ENCODE results near the gene SBF2. TPM values are rescaled to one million over a fixed set of nuclear protein-coding genes. Genes with fewer than 3 reads are reported as not detected.

SBF2 gene
- total and polyA plus RNA-seq, 9 of the 15 experiments (the other 6 are each of a cell fraction or from before 2014, with no cell fraction given): 0.80 to 9.5 (median 5.0) TPM

DNA sequence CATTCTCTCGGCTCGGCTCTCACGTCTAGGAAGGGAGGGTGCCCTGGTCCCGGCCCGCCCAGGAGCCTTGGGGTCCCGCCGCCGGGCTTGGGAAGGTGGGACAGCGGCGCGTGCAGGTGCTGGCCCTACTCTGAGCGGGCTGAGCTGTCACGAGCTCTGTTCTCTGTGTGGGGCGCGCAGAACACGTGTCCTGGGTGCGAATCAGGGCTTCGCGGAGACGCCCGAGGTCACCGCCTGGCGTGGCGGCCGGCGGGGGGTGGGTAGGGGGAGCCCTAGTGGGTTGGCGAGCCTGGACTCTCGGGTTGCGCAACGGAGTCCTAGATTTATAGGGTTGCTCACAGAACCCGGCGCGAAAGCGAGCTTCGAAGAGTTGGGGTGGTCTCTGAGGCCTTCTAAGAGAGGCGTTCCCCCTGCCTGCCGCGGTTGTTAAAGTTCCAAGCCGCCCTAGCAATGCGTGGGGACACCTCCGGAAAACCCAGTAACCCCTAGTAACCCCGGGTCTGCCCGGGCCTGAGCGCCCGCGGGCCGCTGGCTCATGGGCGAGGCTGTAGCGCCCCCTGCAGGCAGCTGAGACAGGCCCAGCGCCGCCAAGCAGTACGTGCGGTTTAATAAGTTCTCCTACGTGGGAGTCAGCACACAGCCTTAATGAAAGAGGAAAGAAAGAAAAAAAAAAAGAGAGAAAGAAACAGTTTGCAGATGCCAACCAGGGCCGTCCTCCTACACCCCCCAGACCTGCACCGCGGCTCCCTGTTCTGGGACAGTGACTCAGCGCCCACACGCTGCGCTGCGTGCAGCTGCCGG lies 13.6 kb upstream of the SBF2 start (continued):
- TF ChIP-seq, protein P1, sequence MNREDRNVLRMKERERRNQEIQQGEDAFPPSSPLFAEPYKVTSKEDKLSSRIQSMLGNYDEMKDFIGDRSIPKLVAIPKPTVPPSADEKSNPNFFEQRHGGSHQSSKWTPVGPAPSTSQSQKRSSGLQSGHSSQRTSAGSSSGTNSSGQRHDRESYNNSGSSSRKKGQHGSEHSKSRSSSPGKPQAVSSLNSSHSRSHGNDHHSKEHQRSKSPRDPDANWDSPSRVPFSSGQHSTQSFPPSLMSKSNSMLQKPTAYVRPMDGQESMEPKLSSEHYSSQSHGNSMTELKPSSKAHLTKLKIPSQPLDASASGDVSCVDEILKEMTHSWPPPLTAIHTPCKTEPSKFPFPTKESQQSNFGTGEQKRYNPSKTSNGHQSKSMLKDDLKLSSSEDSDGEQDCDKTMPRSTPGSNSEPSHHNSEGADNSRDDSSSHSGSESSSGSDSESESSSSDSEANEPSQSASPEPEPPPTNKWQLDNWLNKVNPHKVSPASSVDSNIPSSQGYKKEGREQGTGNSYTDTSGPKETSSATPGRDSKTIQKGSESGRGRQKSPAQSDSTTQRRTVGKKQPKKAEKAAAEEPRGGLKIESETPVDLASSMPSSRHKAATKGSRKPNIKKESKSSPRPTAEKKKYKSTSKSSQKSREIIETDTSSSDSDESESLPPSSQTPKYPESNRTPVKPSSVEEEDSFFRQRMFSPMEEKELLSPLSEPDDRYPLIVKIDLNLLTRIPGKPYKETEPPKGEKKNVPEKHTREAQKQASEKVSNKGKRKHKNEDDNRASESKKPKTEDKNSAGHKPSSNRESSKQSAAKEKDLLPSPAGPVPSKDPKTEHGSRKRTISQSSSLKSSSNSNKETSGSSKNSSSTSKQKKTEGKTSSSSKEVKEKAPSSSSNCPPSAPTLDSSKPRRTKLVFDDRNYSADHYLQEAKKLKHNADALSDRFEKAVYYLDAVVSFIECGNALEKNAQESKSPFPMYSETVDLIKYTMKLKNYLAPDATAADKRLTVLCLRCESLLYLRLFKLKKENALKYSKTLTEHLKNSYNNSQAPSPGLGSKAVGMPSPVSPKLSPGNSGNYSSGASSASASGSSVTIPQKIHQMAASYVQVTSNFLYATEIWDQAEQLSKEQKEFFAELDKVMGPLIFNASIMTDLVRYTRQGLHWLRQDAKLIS (CRISPR knock-in tag; IDR thresholded peaks at IDR 0.05): no peak
- no peak for TF ChIP-seq TAF1 (IDR thresholded peaks at IDR 0.05; ENCODE audit: control insufficient read depth, extremely low read depth, insufficient read depth, low read length, severe bottlenecking)
- no peak for TF ChIP-seq E2F3 (CRISPR knock-in tag; IDR thresholded peaks at IDR 0.05)
- TF ChIP-seq, protein P2, sequence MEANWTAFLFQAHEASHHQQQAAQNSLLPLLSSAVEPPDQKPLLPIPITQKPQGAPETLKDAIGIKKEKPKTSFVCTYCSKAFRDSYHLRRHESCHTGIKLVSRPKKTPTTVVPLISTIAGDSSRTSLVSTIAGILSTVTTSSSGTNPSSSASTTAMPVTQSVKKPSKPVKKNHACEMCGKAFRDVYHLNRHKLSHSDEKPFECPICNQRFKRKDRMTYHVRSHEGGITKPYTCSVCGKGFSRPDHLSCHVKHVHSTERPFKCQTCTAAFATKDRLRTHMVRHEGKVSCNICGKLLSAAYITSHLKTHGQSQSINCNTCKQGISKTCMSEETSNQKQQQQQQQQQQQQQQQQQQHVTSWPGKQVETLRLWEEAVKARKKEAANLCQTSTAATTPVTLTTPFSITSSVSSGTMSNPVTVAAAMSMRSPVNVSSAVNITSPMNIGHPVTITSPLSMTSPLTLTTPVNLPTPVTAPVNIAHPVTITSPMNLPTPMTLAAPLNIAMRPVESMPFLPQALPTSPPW (CRISPR knock-in tag; IDR thresholded peaks at IDR 0.05): peak; percentile 48
- TF ChIP-seq, protein P3, sequence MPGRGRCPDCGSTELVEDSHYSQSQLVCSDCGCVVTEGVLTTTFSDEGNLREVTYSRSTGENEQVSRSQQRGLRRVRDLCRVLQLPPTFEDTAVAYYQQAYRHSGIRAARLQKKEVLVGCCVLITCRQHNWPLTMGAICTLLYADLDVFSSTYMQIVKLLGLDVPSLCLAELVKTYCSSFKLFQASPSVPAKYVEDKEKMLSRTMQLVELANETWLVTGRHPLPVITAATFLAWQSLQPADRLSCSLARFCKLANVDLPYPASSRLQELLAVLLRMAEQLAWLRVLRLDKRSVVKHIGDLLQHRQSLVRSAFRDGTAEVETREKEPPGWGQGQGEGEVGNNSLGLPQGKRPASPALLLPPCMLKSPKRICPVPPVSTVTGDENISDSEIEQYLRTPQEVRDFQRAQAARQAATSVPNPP (IDR thresholded peaks at IDR 0.05; ENCODE audit: borderline replicate concordance, insufficient read depth, insufficient read length): no peak
- TF ChIP-seq ETV6 (IDR thresholded peaks at IDR 0.05; ENCODE audit: borderline replicate concordance in 1 of 2, low read depth in 2 of 2, low read length in 1 of 2): no peak
- TF ChIP-seq ETV6 (CRISPR knock-in tag; IDR thresholded peaks at IDR 0.05; ENCODE audit: borderline replicate concordance): no peak
- no peak for TF ChIP-seq FOXA1 (IDR thresholded peaks at IDR 0.05; ENCODE audit: borderline replicate concordance)
- no peak for TF ChIP-seq TGIF2 (CRISPR knock-in tag; IDR thresholded peaks at IDR 0.05)
- TF ChIP-seq SOX6 (IDR thresholded peaks at IDR 0.05): peak; percentile 52; the same call in 1 of the 2 replicates
- TF ChIP-seq, protein P4, sequence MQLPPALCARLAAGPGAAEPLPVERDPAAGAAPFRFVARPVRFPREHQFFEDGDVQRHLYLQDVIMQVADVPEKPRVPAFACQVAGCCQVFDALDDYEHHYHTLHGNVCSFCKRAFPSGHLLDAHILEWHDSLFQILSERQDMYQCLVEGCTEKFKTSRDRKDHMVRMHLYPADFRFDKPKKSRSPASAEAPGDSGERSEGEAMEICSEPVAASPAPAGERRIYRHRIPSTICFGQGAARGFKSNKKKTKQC (CRISPR knock-in tag; IDR thresholded peaks at IDR 0.05): no peak
- TF ChIP-seq NFIX (CRISPR knock-in tag; IDR thresholded peaks at IDR 0.05; ENCODE audit: low read depth): no peak
- no peak for TF ChIP-seq LEF1 (IDR thresholded peaks at IDR 0.05)
- TF ChIP-seq KHSRP (IDR thresholded peaks at IDR 0.05): no peak
- no peak for TF ChIP-seq MEIS2 (IDR thresholded peaks at IDR 0.05; ENCODE audit: partially characterized antibody)
- peak; percentile 94 for TF ChIP-seq CEBPB (tag; IDR thresholded peaks at IDR 0.05)
- TF ChIP-seq ZNF384 (IDR thresholded peaks at IDR 0.05; ENCODE audit: low read depth, low read length): peak; percentile 38
- TF ChIP-seq EWSR1 (IDR thresholded peaks at IDR 0.05; ENCODE audit: borderline replicate concordance, low read depth, partially characterized antibody): no peak
- TF ChIP-seq XRCC3 (IDR thresholded peaks at IDR 0.05): no peak
- 0 out of 2 replicates have a peak, but pooled peaks have one; percentile 38 for TF ChIP-seq GATAD2B (IDR thresholded peaks at IDR 0.05; ENCODE audit: borderline replicate concordance)
- no peak for TF ChIP-seq DMBX1 (CRISPR knock-in tag; IDR thresholded peaks at IDR 0.05; ENCODE audit: borderline replicate concordance)
- no peak for TF ChIP-seq TAL1 (IDR thresholded peaks at IDR 0.05)
- TF ChIP-seq CSDE1 (IDR thresholded peaks at IDR 0.05): no peak
